Measurements from ENCODE around the gene ANKRD33B. TPM values are rescaled to one million over a fixed set of nuclear protein-coding genes. Genes with fewer than 3 reads are reported as not detected.

Gene ANKRD33B
- total RNA-seq, 1 donor from 2014 or later: 0.83 TPM

DNA sequence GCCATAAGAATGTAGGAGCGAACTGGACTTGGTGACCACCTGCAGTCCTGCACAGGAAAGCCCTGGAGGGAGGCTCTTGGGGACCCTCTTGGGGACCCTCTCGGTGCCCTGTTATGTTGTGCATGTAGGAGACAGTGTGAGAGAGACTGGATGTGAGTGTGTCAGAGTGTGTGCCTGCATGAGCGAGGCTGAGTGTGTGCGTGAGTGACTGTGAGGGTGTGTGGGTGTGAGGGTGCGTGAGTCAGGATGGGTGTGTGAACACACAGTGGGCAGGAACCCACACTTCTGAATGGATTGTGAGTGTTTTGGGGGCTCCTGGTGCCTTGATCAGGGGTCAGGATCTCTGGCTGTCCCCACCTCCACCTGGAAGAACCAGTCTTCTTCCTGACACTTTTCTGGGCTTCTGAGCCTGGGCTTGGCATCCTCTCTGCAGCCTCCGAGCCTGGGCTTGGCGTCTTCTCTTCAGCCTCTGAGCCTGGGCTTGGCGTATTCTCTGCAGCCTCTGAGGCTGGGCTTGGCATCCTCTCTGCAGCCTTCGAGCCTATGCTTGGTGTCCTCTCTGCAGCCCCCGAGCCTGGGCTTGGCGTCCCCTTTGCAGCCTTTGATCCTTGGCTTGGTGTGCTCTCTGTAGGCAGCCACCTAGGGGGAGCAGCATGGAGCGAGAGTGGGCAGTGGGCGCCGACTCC lies 25.6 kb upstream of the ANKRD33B start:
- no peak for DNase-seq (ENCODE audit: extremely low spot score, unreplicated experiment)
- no peak overlapping the region for H3K4me3 Mint-ChIP-seq (ENCODE audit: unreplicated experiment)
- H3K36me3 Mint-ChIP-seq (ENCODE audit: unreplicated experiment): no peaks in the 10 kb centered on the region
- no peaks in the 10 kb centered on the region for H3K9me3 Mint-ChIP-seq (ENCODE audit: unreplicated experiment)
- H3K27me3 Mint-ChIP-seq (ENCODE audit: unreplicated experiment): peaks cover 15% of the 10 kb centered on the region
- TF ChIP-seq CTCF (IDR thresholded peaks at IDR 0.05): no peak
- H3K27ac Mint-ChIP-seq (ENCODE audit: unreplicated experiment): no peak overlapping the region
- peaks cover 8% of the 10 kb centered on the region for H3K4me1 Mint-ChIP-seq (ENCODE audit: unreplicated experiment)

DNA sequence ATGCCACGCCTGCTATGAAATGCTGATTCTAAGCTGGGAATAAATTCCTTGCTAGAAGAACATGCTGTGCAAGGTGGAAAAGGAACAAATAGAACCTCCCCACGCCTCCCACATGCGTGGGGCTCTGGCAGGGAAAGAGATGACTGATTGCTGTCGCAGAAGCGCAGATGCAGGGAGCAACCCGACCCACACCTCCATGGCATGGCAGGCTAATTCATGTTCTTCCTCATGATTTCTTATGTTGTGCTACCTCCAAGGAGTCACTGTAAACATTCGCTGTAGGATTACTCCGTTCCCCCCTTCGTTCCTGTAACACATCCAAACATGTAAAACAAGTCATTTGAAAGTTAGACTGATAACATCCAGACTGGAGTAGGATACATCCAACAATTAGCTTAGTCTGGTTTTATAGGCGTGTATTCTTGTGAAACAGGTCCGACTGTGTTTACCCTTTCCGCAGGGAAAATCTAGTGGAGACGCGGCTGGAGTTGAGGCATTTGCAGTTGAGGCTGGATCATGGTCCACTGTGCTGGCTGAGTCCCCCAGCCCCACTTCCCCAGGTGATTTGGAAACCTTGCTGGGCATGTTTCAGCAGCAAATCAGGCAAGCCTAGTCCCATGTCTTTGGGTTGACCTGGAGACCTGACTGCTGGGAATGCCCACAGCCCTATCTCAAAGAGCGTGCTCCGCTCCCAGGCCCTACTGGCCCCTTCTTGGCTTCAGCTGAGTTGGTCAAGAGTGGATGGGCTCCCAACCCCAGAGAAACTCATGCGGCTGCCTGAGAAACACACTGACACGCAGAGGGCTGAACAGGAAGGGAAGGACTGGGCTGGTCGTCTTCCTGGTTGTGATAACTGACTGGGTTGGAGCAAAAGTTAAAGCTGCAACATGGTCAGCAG lies 24.8 kb upstream of the ANKRD33B start:
- Mint-ChIP-seq H3K9me3 (ENCODE audit: unreplicated experiment) (no peaks in the 10 kb centered on the region), H3K27me3 (ENCODE audit: unreplicated experiment) (peaks cover 16% of the 10 kb centered on the region), H3K4me1 (ENCODE audit: unreplicated experiment) (peaks cover 8% of the 10 kb centered on the region), H3K36me3 (ENCODE audit: unreplicated experiment) (no peaks in the 10 kb centered on the region), H3K4me3 (ENCODE audit: unreplicated experiment) (no peak overlapping the region), H3K27ac (ENCODE audit: unreplicated experiment) (no peak overlapping the region)
- TF ChIP-seq CTCF (IDR thresholded peaks at IDR 0.05): no peak
- DNase-seq (ENCODE audit: extremely low spot score, unreplicated experiment): no peak

- Mint-ChIP-seq H3K4me1 (ENCODE audit: unreplicated experiment) (peaks cover 7% of the 10 kb centered on the region), H3K27me3 (ENCODE audit: unreplicated experiment) (peaks cover 22% of the 10 kb centered on the region), H3K4me3 (ENCODE audit: unreplicated experiment) (no peak overlapping the region), H3K36me3 (ENCODE audit: unreplicated experiment) (no peaks in the 10 kb centered on the region), H3K27ac (ENCODE audit: unreplicated experiment) (no peak overlapping the region), H3K9me3 (ENCODE audit: unreplicated experiment) (no peaks in the 10 kb centered on the region)
- DNase-seq (ENCODE audit: extremely low spot score, unreplicated experiment): no peak
- no peak for TF ChIP-seq CTCF (IDR thresholded peaks at IDR 0.05)
These were observed 24.2 kb upstream of the ANKRD33B start for GRCh38 chr5:10539687-10539998.

DNA sequence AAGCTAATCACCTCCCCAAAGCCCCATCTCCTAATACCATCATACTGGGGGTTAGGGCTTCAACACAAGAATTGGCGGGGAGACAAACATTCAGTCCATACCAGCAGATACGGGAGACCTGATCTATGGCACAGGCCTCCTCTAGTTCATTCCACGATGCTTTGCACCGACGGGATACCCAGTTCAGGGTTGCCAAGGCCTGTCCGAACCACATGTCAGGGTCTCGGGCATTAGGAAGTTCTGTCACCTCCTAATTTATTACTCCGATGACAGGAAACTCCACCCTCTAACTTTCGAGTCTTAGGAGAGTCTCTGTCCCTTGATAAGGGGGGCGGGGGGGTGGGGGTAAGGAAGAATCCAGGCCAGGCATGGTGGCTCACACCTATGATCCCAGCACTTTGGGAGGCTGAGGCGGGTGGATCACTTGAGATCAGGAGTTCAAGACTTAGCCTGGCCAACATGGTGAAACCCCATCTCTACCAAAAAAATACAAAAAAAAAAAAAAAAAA lies 23.8 kb upstream of the ANKRD33B start:
- no peaks in the 10 kb centered on the region for H3K9me3 Mint-ChIP-seq (ENCODE audit: unreplicated experiment)
- no peaks in the 10 kb centered on the region for H3K36me3 Mint-ChIP-seq (ENCODE audit: unreplicated experiment)
- no peak overlapping the region for H3K27ac Mint-ChIP-seq (ENCODE audit: unreplicated experiment)
- peaks cover 4% of the 10 kb centered on the region for H3K4me1 Mint-ChIP-seq (ENCODE audit: unreplicated experiment)
- H3K4me3 Mint-ChIP-seq (ENCODE audit: unreplicated experiment): no peak overlapping the region
- DNase-seq (ENCODE audit: extremely low spot score, unreplicated experiment): no peak
- TF ChIP-seq CTCF (IDR thresholded peaks at IDR 0.05): no peak
- peaks cover 22% of the 10 kb centered on the region for H3K27me3 Mint-ChIP-seq (ENCODE audit: unreplicated experiment)

All from osteocyte (in vitro differentiated cells).